Osteoblast (primary cell): ENCODE data around the gene VAPA. TPM values are rescaled to one million over a fixed set of nuclear protein-coding genes. Genes with fewer than 3 reads are reported as not detected.

Source experiments
- small RNA-seq: library from RNA; depleted of rRNA; stranded (forward); fragments of <200 nt; gene quantifications from one replicate; pipeline ENCODE3, GENCODE V24; 2012
- total RNA-seq: library from RNA; depleted of rRNA; stranded (reverse); fragments of >200 nt; gene quantifications from 2 replicates; pipeline ENCODE4 v1.2.3, GENCODE V29; 2012

The VAPA gene
- total RNA-seq, 1 donor: 316 TPM

Small RNAs within 50 kb of the gene (small RNA-seq; reads per million reads assigned to genes)
- gene RNA5SP450: 0.60 reads per million

Other genes with a start within 250 kb of the VAPA start
- 120 and 144 TPM in 2 replicates for gene RAB31, start 205.7 kb upstream of the VAPA start, total RNA-seq
- gene TXNDC2, start 28.0 kb upstream of the VAPA start, total RNA-seq: 0.29 and 0.36 TPM in 2 replicates